Measurements from ENCODE around the gene ABCA12.
A peak's percentile ranks its signal among the peaks of the same experiment; 100 is the strongest.

Gene ABCA12

GRCh38 chr2:215049341-215049740 is 89.1 kb downstream of the ABCA12 start:
- DNase-seq (ENCODE audit: low spot score): no peak

DNA sequence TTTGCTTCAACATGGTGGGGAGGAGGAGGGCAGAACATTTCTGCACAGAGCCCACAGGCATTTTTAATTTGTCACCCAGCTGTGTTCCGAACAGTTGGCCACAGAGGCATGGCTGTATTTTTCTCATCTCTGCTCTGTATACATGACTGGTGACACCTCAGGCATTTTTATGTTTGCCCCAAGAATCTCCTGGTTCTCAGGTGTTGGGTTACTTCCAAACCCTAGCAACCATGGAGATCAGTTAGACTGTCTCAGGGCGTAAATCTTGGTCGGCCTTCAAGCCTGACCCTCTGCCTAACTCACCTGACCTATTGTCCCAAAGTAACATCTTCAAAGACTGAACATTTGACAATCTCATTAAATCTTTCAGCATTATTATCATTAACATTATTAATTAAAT is 100.0 kb downstream of the ABCA12 start:
- DNase-seq (ENCODE audit: low spot score): no peak

DNA sequence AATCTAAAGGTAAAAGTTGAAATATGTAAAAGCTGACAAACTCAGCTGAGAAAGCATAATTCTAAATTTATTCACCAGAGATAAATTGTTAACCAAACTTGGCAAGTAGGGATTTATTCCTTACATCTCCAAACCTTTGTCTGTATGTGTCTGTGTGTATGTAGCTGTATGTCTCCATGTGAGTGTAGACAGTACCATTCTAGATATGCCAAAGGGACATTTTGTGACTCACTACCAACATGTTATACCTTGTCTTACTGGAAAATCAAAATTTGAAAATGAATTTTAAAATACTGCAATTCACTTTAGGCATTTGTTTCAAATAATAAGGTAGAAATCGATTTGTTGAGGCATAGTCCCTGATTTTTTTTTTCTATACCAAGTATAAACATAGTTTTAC is 102.1 kb downstream of the ABCA12 start:
- no peak for DNase-seq (ENCODE audit: low spot score)

DNA sequence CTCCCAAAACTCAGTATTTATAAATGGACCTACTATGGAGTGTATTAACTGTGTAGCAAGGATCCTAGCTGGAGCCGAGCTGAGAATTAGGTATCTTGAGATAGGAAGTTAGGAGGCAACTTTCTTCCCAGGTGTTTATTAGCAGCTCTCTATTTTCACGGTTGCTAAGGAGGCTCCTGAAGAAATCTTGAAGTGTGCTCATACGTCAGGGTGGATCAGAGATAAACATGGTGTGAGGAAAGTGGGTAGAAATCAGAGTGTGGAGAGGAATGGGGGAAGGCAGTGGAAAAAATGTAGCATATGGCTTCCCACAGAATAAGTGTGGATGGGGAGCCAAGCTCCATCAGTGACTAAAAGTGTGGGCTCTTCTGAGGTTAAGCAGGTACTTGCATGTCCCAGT is 104.3 kb downstream of the ABCA12 start:
- DNase-seq (ENCODE audit: low spot score): no peak

- DNase-seq (ENCODE audit: low spot score): peak; percentile 84
Measured at GRCh38 chr2:215032153-215032552, 106.3 kb downstream of the ABCA12 start.

DNA sequence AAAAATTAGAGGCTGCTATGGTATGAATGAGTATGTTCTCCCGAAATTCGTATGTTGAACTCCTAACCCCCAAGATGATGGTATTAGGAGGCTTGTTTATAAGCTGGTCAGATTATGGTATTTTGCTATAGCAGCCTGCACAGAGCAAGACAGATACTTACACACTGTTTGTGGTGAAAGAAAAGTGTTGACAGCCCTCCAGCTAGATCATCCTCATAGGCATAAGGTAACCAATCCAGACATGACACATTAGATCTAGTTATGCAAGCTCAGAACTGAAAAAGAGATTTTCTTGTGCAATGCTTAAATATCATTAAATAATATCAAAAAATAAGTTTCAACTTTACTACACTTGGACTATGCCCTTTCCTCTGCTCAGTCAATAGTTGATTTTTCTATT is 107.1 kb downstream of the ABCA12 start:
- peak; percentile 41 for DNase-seq (ENCODE audit: low spot score)

- no peak for DNase-seq (ENCODE audit: low spot score)
Measured at GRCh38 chr2:215029936-215030335, 108.5 kb downstream of the ABCA12 start.

GRCh38 chr2:215028231-215028630 is 110.2 kb downstream of the ABCA12 start:
- no peak for DNase-seq (ENCODE audit: low spot score)

DNA sequence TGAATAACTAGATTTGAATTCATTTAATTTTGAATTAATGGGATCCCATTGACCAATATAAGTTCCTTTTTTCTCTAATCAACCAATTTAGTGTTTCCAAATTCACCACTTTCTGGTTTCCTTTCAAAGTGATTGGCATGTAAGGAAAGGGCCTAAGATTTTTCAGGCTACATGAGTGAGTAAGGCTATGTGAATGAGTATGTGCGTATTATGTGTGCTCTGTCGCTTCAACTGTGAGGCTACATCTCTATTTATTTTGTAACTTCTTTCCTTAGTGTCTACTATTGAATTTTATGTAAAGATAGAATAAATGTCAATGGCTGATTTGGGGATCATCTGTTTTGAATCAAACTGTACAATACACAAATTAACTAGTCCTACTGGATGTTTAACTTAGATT is 110.6 kb downstream of the ABCA12 start:
- no peak for DNase-seq (ENCODE audit: low spot score)

DNA sequence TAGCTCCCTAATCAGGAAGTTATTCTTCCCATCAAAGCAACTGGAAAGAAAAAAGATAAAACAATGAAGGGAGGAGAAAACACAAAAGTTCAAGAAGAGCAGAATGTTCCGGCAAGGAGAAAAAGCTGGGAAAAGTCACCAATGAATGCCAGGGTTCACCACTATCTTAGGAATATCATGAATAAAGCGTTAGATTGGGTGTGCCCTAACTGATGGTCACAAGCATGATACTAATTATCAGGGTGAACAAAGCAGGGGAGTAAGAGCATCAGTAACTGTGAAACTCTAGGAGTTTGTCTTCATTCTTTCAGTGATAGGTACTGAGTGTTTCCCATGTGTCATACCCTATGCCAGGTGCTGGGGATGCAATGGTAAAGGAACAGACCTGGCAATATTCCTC is 115.5 kb downstream of the ABCA12 start:
- no peak for DNase-seq (ENCODE audit: low spot score)

- DNase-seq (ENCODE audit: low spot score): no peak
Measured at GRCh38 chr2:215022418-215022817, 116.0 kb downstream of the ABCA12 start.

- DNase-seq (ENCODE audit: low spot score): no peak
Measured at GRCh38 chr2:215020283-215020682, 118.1 kb downstream of the ABCA12 start.

DNA sequence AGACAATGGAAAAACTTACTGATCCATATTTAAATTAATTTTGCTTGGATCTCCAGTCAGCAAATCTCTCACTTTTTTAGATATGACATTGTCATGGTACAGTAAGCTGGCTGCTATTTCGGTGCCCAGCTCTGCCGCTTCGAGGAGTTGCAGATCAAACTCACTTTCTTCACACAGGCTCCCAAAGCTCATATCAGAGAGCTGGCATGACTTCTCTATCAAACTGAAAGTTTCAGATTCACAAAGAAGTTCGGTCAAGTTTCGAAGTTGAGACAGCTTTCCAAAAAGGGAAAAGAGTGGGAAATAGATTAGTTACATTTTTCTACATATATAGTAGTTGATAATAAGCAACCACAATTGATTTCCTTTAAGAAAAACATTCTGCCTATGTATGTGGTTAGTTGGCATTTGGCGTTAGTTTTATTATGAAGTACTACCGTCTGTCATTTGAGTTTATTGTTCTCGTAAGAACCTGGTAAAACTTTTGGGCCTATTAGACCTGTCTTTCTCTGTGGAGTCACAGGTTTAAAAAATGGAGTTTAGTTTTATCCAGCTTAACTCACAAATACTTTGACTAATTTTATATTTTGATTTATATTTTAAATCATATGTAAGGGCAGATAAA is 118.8 kb downstream of the ABCA12 start:
- no peak for DNase-seq (ENCODE audit: low spot score)

GRCh38 chr2:215019085-215019484 is 119.3 kb downstream of the ABCA12 start:
- DNase-seq (ENCODE audit: low spot score): no peak

- DNase-seq (ENCODE audit: low spot score): no peak
Measured at GRCh38 chr2:215015421-215015820, 123.0 kb downstream of the ABCA12 start.

DNA sequence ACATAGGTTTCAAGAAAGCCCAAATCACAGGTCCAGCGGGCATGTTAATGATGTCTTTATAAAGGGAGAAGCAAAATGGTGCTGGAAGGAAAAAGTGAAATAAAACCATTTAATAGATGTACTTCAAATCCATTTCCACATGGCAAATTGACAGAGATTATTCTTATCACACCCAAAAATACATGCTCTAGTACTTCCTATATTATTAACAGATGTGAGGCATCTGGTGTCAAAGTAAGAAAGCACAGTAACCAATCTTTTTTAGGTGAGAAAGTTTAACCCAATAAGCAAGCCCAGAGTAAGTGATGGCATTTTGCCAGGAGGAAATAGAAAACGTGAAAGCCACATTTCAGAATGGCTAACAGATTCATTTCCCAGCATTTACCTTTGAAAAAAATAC is 128.0 kb downstream of the ABCA12 start:
- no peak for DNase-seq (ENCODE audit: low spot score)

DNA sequence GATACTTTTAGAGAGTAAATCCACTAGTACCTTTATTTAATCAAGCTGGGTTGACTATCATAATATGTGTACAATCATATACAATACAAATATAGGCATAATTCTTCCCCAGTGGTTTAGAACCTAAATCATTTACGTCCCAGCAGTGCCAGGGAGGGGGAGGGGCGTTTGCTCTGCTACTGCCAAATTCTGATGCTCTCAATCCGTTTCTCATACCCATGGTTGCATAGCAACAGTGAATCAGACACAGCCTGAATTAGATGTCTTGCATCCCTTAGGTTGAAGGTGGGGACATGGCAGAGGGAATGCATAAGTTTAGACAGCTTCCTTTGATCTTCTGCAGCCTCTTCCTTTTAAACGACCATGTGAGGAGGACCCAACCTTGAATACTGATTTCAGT is 135.4 kb downstream of the ABCA12 start:
- peak; percentile 8 for DNase-seq (ENCODE audit: low spot score)

DNA sequence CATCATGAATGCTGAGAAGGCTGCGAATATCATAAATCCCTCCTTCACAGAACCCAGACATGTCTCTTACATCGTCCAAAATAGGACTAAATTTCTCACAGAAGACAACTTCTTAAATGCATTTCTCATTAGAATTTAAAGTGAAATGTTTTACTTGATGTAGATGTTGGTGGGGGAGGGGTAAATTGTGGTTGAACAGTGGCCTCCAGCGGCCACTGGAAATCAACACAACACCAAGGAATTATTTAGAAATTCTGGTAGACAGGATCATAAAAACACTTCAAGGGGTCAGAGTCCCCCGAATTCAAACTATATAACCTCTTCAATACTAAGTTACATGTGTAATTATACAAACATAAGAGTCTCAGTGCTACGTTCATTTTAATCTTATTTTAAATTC is 135.9 kb downstream of the ABCA12 start:
- peak; percentile 63 for DNase-seq (ENCODE audit: low spot score)

DNA sequence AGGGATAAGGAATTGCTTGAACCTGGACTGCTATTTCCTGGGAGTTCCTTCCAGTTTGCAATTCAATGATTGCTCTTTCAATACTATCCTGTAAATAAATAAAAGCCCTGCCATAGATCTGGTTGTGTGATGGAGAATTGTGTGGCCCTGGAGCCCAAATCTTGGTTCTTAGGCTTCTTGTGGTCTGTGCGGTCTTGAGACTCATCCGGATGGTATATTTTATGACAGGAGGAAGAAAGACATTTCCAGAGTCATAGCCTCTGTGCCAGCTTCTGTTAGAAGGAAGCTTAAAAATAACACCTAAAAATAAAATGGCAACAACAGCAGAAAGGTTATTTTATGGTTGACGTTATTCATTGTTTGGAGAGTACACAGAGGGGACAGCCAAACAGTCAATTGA is 137.7 kb downstream of the ABCA12 start:
- DNase-seq (ENCODE audit: low spot score): no peak

DNA sequence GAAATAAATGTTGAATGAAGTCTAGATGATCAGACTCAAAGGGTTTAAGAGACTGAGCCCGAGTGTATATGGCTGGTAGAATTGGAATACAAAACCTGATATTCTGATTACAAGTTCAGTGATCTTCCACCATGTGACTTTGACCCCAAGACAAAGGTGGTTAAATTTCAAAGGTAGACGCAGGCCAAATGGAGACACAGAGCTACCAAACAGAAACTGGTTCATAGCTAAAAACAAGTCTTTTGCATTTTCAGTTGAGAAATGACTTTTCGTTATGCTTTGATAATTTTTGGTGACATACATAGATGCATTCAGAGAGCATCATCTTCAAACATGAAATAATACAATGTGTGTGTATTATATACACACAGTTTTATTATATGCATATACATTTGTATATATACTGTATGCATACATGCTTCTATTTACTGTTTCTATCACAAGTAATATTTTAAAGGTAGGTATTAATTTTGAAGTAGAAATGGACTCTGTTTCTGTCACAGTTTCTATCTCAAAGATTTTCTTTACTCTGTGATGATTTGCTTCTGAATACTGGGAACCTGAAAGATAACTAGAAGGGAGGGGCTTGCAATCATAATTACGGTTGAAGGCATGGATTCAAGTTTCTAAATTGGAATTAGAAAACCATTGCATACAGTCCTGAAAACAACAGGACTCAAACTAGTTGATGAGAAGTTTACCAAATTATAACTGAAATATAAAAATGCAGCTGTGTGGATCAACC is 142.3 kb downstream of the ABCA12 start:
- no peak for DNase-seq (ENCODE audit: low spot score)

- no peak for DNase-seq (ENCODE audit: low spot score)
Measured at GRCh38 chr2:214995409-214995808, 143.0 kb downstream of the ABCA12 start.

DNA sequence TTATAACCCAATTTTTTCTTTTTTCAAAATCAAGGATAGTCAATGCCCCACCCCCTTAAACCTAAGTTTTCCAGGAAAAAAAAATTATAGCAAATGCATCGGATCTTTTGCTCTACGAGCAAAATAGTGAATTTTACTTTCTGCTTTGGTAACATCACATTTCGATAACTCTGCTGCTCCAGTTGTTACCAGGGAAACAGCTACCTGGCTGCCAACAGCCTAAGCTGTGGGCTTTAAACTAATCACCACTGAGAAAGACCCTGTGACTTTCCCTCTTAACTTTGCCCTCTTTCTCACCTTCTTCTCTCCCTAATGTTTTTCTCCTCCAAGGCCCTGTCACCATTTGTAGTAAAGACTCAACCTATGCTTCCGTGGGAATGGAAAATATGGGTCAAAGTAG is 145.5 kb downstream of the ABCA12 start:
- no peak for DNase-seq (ENCODE audit: low spot score)

- DNase-seq (ENCODE audit: low spot score): no peak
Measured at GRCh38 chr2:214989187-214989586, 149.2 kb downstream of the ABCA12 start.

DNA sequence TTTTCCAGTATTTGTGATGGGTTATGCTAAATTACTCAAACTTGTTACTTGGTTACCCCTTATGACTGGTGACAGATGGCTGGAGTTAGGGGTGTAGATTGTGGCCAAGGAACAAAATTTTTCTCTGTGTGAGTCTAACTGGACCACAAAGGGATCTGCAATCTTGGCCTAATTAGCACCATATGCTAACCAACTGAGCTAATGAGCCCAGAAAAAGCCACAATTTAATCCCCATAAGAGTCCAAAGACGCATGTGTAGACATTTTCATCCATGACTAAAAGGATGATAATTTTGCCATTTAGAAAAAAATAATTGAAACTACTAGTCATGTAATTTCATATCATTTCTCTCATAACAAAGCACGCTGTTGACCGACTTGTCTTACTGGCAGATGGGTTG is 151.2 kb downstream of the ABCA12 start:
- no peak for DNase-seq (ENCODE audit: low spot score)
